Neural cell (in vitro differentiated cells): ENCODE results near the gene CLEC18B. TPM values are rescaled to one million over a fixed set of nuclear protein-coding genes. Genes with fewer than 3 reads are reported as not detected.
"Not testable (repeated sequence)": the region's sequence is repeated elsewhere in the genome, so short reads cannot be mapped to it uniquely, and the experiment has no call there.

Experiments
- H2AFZ ChIP-seq: fragments of 200-600, 300-800 bp; sonication (generic), shearing (Covaris generic); 2 replicates; pipeline ENCODE4 v1.6.0; 2014; ENCODE audit warnings: low read depth, mild to moderate bottlenecking, antibody characterized with exemption, low read length, moderate library complexity
- H3F3A ChIP-seq: fragments of 200-600 bp; shearing (Covaris generic); 2 replicates; pipeline ENCODE4 v1.6.1; 2016; ENCODE audit warnings: mild to moderate bottlenecking, moderate library complexity, mixed read lengths, antibody characterized with exemption, low read length; ENCODE audit not compliant: insufficient read depth, poor library complexity, severe bottlenecking
- H3K27ac ChIP-seq: fragments of 200-600, 300-800 bp; sonication (generic), shearing (Covaris generic); 2 replicates; pipeline ENCODE4 v1.5.1; 2014; ENCODE audit warnings: mild to moderate bottlenecking, low read length, moderate library complexity
- H3K27me3 ChIP-seq: fragments of 300-800, 200-600 bp; sonication (generic), shearing (Covaris generic); 2 replicates; pipeline ENCODE4 v1.6.0; 2014; ENCODE audit warnings: mild to moderate bottlenecking, low read depth, low read length, moderate library complexity; ENCODE audit not compliant: insufficient read depth
- H3K36me3 ChIP-seq: fragments of 300-800, 200-600 bp; sonication (generic), shearing (Covaris generic); 2 replicates; pipeline ENCODE4 v1.5.1; 2014; ENCODE audit warnings: mild to moderate bottlenecking, antibody characterized with exemption, low read length, moderate library complexity; ENCODE audit not compliant: insufficient read depth
- H3K4me2 ChIP-seq: fragments of 300-800, 200-600 bp; sonication (generic), shearing (Covaris generic); 2 replicates; pipeline ENCODE4 v1.6.0; 2014; ENCODE audit warnings: mild to moderate bottlenecking, low read length
- H3K4me3 ChIP-seq: fragments of 300-800, 200-600 bp; sonication (generic), shearing (Covaris generic); 2 replicates; pipeline ENCODE4 v1.5.1; 2014; ENCODE audit warnings: mild to moderate bottlenecking, low read length, moderate library complexity
- H3K79me2 ChIP-seq: fragments of 200-600 bp; shearing (Covaris generic); replicated peaks from 2 replicates; pipeline ENCODE4 v1.6.0; 2014; ENCODE audit warnings: mild to moderate bottlenecking, low read length, moderate library complexity; ENCODE audit not compliant: insufficient read depth
- H3K9ac ChIP-seq: fragments of 300-800, 200-600 bp; sonication (generic), shearing (Covaris generic); 2 replicates; pipeline ENCODE4 v1.6.1; 2016; ENCODE audit warnings: mild to moderate bottlenecking, low read length, mixed read lengths
- H3K9me2 ChIP-seq: fragments of 200-600 bp; shearing (Covaris generic); 2 replicates; pipeline ENCODE4 v1.6.1; 2016; ENCODE audit warnings: mild to moderate bottlenecking, low read length, mixed read lengths; ENCODE audit not compliant: insufficient read depth
- H3K9me3 ChIP-seq: fragments of 200-600, 300-800 bp; sonication (generic), shearing (Covaris generic); 2 replicates; pipeline ENCODE4 v1.6.1; 2016; ENCODE audit warnings: mild to moderate bottlenecking, mixed run types, low read length, moderate library complexity, mixed read lengths
- H4K20me1 ChIP-seq: fragments of 200-600 bp; shearing (Covaris generic); 2 replicates; pipeline ENCODE4 v1.6.1; 2016; ENCODE audit warnings: mild to moderate bottlenecking, mixed run types; ENCODE audit not compliant: insufficient read depth
- polyA plus RNA-seq: library from polyadenylated mRNA; depleted of rRNA; stranded (reverse); fragments of >200 nt; gene quantifications from 2 replicates; pipeline ENCODE4 v1.2.3, GENCODE V29; 2014

CLEC18B gene
- polyA plus RNA-seq, 1 donor from 2014 or later = 1.6 TPM

- not testable (repeated sequence) for H3K36me3 ChIP-seq, H3K4me2 ChIP-seq, H4K20me1 ChIP-seq, H2AFZ ChIP-seq, H3K27me3 ChIP-seq, H3K4me3 ChIP-seq, H3K79me2 ChIP-seq, H3K27ac ChIP-seq, H3K9me2 ChIP-seq, H3F3A ChIP-seq, H3K9ac ChIP-seq, H3K9me3 ChIP-seq
Measured at GRCh38 chr16:74409185-74409981, 11.9 kb downstream of the CLEC18B start.

GRCh38 chr16:74407362-74407705 is 13.9 kb downstream of the CLEC18B start:
- not testable (repeated sequence) for H3K9me3 ChIP-seq, H4K20me1 ChIP-seq, H2AFZ ChIP-seq, H3K27me3 ChIP-seq, H3K27ac ChIP-seq, H3K9me2 ChIP-seq, H3K36me3 ChIP-seq, H3K79me2 ChIP-seq, H3K4me3 ChIP-seq, H3K9ac ChIP-seq, H3F3A ChIP-seq, H3K4me2 ChIP-seq

GRCh38 chr16:74406600-74407361 is 14.5 kb downstream of the CLEC18B start:
- not testable (repeated sequence) for H4K20me1 ChIP-seq, H3K4me3 ChIP-seq, H3K79me2 ChIP-seq, H3K9me3 ChIP-seq, H3K27ac ChIP-seq, H2AFZ ChIP-seq, H3K4me2 ChIP-seq, H3F3A ChIP-seq, H3K9ac ChIP-seq, H3K36me3 ChIP-seq, H3K27me3 ChIP-seq, H3K9me2 ChIP-seq

- H3K9me2 ChIP-seq, H3K4me3 ChIP-seq, H3K27ac ChIP-seq, H3F3A ChIP-seq, H3K9ac ChIP-seq, H3K79me2 ChIP-seq, H4K20me1 ChIP-seq, H2AFZ ChIP-seq, H3K27me3 ChIP-seq, H3K9me3 ChIP-seq, H3K36me3 ChIP-seq, H3K4me2 ChIP-seq: not testable (repeated sequence)
Measured at GRCh38 chr16:74404148-74404933, 16.9 kb downstream of the CLEC18B start.

- not testable (repeated sequence) for H3K36me3 ChIP-seq, H3K27ac ChIP-seq, H3F3A ChIP-seq, H3K79me2 ChIP-seq, H3K4me2 ChIP-seq, H3K9me2 ChIP-seq, H2AFZ ChIP-seq, H3K9ac ChIP-seq, H3K27me3 ChIP-seq, H3K9me3 ChIP-seq, H3K4me3 ChIP-seq, H4K20me1 ChIP-seq
Measured at GRCh38 chr16:74400238-74400637, 21.0 kb downstream of the CLEC18B start.

GRCh38 chr16:74398212-74398895 is 22.9 kb downstream of the CLEC18B start:
- not testable (repeated sequence) for H3K27ac ChIP-seq, H2AFZ ChIP-seq, H3K4me2 ChIP-seq, H3K79me2 ChIP-seq, H3F3A ChIP-seq, H3K36me3 ChIP-seq, H3K4me3 ChIP-seq, H3K9ac ChIP-seq, H3K9me3 ChIP-seq, H4K20me1 ChIP-seq, H3K9me2 ChIP-seq, H3K27me3 ChIP-seq

- H3K4me3 ChIP-seq, H3K9me2 ChIP-seq, H2AFZ ChIP-seq, H3K27me3 ChIP-seq, H3K4me2 ChIP-seq, H4K20me1 ChIP-seq, H3K9ac ChIP-seq, H3F3A ChIP-seq, H3K9me3 ChIP-seq, H3K79me2 ChIP-seq, H3K27ac ChIP-seq, H3K36me3 ChIP-seq: not testable (repeated sequence)
Measured at GRCh38 chr16:74396521-74397017, 24.7 kb downstream of the CLEC18B start.
